Medulla oblongata (tissue), 1 donor: ENCODE data around the gene GABRD.
A peak's percentile ranks its signal among the peaks of the same experiment; 100 is the strongest.

Experiments used
- DNase-seq: peaks from one replicate; pipeline ENCODE4 v3.0.0-alpha.2; 2015; ENCODE audit errors: extremely low spot score

Gene GABRD

DNA sequence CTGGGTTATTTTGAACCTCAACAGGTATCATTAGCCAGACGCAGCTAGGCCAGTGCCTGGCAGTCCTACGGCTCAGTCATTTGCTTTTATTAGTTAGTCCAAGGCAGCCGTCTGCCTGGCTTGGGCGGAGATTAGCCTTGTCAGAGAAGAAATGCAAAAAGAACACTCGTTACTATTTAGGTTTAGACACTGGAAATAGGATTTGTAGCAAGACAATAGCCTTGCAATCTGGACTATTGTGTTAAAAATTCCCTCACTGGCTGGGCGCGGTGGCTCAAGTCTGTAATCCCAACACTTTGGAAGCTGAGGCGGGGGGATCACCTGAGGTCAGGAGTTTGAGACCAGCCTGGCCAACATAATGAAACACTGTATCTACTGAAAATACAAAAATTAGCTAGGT lies 20.1 kb downstream of the GABRD start:
- no peak for DNase-seq

DNA sequence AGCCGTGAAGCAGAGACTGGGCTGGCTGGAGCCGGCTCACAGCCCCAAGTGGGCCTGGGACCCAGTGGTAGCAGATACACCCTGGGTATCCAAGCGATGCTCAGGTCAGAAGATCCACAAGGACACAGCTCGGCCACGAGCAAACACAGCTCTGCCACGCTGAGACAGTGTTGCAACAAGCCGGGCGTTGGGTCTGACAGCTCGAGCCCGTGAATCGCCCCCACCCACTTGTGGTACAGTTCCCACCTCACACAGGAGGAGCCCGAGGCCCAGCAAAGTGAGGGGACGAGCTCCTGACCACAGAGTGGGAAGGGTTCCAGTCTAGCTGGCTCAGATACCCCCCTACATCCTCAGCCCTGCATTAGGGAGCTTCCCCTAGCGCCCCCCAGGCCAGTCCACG lies 22.2 kb downstream of the GABRD start:
- no peak for DNase-seq

DNA sequence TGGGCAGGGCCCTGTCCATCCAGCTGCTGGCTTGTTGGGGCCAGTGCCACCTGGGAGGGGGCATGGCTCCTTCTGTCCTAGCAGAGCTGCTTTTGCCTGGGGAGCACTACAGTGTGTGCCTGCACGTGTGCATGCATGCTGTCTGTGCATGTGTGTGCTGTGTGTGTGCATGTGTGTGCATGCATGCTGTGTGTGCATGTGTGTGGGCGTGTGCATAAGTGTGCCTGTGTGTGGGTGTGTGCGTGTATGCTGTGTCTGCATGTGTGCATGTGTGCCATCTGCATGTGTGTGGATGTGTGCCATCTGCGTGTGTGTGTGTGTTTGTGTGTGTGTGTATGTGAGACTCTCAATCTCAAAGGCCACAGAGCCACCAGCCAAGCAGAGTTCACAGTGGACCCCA lies 22.7 kb downstream of the GABRD start:
- DNase-seq, result no peak

DNA sequence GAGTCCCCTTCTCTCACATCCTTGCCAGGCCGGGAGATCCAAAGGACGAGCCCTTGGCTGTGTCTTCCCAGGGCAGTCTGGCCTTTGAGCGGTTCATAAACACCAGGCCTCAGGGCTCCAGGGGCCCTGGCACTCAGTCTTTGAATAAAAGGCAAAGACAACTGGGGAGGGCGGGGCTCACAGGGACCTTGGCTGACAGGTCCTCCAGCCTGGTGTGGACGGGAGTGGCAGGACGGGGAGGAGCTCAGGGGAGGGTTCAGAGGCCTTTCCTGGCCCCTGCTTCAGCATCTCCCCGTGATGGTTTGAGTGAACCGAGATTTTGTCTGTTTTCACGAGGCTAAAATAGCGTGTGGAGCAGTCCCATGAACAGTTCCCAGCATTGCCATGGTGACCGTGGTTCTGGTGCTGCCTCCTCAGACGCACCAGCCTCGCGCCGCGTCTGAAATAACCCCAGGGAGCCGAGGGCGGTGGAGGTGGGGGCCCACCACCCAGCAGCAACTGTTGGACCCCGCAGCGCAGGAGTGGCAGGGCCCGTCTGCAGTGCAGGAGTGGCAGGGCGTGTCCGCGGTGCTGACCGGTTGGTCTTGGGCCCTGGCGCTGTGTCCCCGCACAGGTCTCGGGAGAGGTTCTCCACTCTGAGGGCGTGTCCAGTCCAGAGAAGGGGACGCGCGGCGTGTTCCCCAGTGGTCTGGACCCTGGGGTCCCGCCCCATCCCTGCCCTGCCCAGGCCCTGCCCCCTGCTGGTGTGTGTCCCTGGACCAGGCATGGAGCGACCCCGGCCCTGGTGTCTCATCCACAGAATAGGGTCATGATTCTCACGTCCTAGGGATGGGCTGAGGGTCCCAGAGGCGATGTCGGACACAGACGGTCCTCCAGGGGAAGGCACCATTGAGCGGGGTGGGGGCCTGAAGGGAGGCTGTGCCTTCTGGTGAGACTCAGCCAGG lies 24.0 kb downstream of the GABRD start:
- no peak for DNase-seq

DNA sequence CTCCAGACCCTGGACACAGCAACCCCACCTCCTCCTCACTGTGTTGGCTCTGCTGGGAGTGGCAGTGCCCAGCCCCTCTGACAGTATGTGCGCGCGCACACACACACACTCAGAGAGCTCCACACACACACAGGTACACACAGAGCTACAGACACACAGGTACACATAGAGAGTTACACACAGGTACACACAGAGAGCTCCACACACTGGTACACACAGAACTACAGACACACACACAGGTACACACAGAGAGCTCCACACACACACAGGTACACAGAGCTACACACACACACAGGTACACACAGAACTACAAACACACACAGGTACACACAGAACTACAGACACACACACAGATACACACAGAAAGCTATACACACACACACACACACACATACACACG lies 24.7 kb downstream of the GABRD start:
- no peak for DNase-seq

GRCh38 chr1:2044510-2045319 lies 25.6 kb downstream of the GABRD start:
- DNase-seq, result peak; percentile 63

GRCh38 chr1:2045468-2046173 lies 26.5 kb downstream of the GABRD start:
- no peak for DNase-seq

DNA sequence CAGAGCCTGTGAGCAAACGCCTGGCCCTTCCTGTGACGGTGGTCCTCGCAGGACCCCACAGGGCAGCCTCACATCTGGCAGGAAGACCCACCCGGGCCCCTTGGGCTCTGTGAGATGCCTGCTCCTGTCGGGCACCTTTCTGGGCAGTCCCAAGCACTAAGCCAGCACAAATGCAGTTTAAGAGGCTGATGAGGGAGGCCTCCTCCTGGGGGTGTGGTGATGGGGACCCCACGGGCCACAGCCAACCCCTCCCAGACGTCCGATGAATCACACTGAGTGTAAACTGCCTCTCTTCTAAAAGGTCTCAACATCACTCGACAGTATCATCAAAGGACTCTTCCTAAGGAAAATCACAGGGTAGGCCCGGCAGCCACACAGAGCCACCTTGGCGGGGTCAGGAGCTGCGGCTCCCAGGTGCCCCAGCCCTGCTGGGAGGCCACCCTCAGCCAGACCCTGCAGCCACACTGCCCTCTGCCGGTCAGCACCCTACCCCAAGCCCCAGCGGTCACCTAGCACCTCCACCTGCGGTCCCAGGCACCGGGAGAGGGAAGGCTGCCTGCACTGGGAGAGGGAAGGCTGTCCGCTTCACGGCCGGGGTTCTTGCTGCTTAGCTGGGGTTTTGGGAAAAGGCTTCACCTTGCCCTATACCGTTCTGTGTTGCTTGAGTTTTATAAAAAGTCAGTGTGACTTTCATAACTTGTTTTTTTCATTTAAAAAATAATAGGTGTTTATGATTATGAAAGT lies 27.2 kb downstream of the GABRD start:
- DNase-seq, result peak; percentile 25

DNA sequence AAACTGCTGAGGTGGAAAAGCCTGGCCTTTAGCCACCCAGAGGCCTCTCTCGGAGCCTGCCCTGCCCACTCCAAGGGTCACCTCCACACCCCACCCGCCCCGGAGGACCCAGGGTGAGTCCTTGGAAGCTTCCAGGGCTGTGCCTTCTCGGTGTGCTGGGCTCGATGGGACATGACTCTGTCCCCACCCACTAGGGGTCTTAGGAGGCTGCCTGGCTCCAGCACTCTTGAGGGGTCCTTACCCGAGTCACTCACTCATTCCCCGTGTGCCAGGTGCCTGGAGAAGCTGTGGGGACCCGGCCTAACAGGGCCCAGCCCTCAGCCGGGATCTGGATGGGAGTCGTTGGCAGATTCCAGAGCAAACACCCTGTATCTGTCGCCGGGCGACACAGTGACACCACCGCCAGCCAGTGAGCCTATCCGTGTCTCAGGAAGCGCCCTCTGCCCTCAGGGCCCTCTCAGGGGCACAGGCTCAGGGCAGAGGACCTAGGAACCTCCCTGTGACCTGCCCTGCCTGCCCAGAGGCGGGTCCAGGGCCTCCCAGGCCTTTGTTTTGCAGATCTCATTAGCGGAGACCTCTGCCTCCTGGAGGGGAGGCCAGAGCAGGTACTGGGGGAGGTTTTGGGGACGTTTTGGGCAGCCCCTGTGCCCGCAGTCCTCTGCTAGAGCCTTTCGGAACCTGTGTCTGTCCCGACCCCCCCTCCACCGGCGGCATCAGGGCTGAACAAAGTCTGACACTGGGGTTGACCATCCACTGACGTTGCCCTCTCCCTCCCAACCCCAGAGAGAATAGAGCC lies 28.0 kb downstream of the GABRD start:
- no peak for DNase-seq

GRCh38 chr1:2047749-2048729 lies 28.9 kb downstream of the GABRD start:
- no peak for DNase-seq

DNA sequence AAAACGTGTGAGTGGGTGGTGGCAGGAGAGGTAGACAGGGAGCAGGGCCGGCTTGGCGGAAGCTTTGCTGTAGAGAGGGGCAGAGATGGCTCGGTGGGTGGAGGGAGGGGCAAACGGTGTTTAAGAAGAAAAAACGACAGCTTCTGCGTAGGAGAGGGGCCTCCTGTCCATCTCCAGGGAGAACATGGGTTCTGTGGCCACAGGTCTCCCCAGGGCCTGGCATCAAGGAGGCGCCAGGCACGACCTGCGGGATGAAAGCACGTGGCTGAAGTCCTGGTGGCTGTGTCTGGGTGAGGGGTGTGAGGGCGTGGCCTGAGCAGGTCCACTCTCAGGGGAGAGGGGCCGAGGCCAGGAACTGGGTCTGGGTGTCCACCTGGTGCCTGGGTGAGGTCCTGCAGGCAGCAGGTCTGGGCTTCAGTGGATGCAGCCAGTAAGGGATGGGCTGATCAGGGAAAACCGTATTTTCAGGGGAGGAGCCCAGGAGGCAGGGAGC lies 30.1 kb downstream of the GABRD start:
- DNase-seq, result no peak

GRCh38 chr1:2049718-2050431 lies 30.7 kb downstream of the GABRD start, which contains the start of gene PRKCZ:
PRKCZ (plus strand) TSS chr1:2050411; CDS start chr1:2050631, 220 bp downstream.
- peak; percentile 21 for DNase-seq

DNA sequence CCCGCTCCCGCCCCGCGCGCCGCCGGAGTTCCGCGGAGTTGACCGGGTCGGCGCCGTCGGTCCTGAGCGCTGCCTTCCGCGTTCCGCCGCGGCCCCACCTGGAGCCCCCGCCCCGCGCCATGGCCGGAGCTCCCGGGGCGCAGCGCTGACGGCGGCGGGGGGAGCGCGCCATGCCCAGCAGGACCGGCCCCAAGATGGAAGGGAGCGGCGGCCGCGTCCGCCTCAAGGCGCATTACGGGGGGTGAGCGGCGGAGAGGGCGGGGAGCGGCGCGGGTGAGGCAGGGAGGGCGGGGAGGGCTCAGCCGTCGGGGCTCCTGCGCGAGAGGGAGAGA lies 31.3 kb downstream of the GABRD start:
- no peak for DNase-seq

DNA sequence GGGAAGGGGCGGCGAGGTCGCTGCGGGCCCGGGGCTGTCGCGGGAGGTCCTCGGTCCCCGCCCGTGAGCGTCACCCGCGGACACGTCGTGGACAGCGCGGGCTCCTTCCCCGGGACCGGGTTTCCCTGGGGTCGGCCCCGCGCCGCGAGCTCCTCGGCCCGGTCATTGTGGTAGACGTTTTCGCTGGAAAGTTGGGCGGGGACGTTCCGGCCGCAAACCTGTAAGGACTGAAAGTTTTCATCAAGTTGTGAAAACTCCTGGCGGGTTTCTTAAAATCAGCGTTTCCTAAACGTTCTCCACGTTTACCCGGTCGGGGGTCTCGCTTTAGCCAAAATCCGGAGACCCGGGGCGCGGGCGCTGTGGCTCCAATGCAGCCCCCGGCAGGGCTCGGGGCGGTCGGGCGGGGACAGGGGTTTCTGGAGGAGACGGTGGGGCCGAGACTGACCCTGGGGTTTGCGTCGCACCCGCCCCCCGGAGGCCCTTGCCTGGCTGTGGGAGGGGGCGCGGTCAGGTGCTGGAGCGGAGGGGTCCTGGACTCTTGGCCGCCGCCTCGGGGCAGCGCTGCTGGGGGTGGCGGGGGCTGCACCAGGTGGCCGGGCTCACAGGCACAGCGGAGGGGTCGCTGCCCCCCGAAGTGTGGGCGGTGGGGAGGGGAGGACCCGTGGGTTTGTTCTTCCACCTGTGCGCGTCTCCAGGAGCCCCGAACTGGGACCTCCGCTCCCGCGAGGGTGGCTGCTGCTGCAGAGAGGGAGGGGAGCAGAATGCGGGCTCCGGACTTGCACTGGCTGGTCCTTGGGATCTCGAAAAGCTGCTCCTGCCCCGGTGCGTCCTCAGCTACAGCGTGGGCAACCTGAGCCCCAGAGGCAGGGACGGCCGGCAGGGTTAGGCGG lies 31.9 kb downstream of the GABRD start:
- DNase-seq, result no peak

DNA sequence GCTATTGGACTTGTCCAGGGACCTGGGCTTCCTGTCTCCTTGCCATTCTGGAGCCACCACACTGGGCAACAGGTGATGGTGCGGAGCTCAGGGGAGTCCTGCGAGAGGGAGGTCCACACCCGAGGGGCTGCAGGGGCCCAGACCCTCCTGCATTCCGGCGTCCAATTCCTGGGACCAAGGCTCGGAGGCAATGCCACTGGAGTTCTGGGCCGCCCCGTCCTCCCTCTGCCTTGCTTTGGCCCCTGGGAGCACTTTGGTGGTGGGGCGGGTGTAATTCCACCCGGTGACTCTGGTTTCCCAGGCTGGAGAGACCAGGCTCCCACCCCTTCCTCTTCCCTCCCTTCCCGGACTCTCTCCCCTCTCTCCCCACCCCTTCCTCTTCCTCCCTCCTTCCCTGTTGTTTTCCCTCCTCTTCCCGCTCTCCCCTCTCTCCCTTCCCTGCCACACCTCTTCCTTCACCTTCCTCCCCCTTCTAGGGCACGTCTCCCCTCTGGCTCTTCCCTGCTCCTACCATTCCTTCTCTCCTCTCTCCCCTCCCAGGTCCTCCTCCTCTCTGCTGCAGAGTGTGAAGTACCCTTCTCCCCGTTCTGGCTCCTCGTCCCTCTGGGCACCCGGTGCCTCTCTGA lies 33.0 kb downstream of the GABRD start:
- DNase-seq, result no peak

- DNase-seq, result no peak
These were observed 33.6 kb downstream of the GABRD start for GRCh38 chr1:2052756-2053155.

GRCh38 chr1:2053217-2053616 lies 34.1 kb downstream of the GABRD start:
- DNase-seq, result no peak
